Upper lobe of left lung (tissue), 6 donors: ENCODE data around the gene ACY1. TPM values are rescaled to one million over a fixed set of nuclear protein-coding genes. Genes with fewer than 3 reads are reported as not detected.
A peak's percentile ranks its signal among the peaks of the same experiment; 100 is the strongest.

Experiments
- ATAC-seq, 2 donors: fragments of 200-7000 bp; cut with Tn5 transposase; one replicate each; pipeline ENCODE4 v1.9.1; 2022; ENCODE audit warnings: mild to moderate bottlenecking in 2 of 2, moderate library complexity in 2 of 2; ENCODE audit not compliant: low FRiP score in 2 of 2
- DNase-seq, 2 donors: peaks; one replicate each; pipeline ENCODE4 v3.0.0-alpha.2; 2019 to 2020
- H3K27ac ChIP-seq, 4 donors: fragments of 200-600 bp; sonication (generic); one replicate each; pipeline ENCODE4 v1.5.1; 2016 to 2019
- H3K27me3 ChIP-seq, 4 donors: fragments of 200-600 bp; sonication (generic); one replicate each; pipeline ENCODE4 v1.5.1; 2017 to 2019
- H3K36me3 ChIP-seq, 4 donors: fragments of 200-600 bp; sonication (generic); one replicate each; pipeline ENCODE4 v1.5.1; 2016 to 2019
- H3K4me1 ChIP-seq, 4 donors: fragments of 200-600 bp; sonication (generic); one replicate each; pipeline ENCODE4 v1.5.1; 2018 to 2019
- H3K4me3 ChIP-seq, 4 donors: fragments of 200-600 bp; sonication (generic); one replicate each; pipeline ENCODE4 v1.5.1; 2017 to 2019; ENCODE audit warnings: mild to moderate bottlenecking in 2 of 4, moderate library complexity in 1 of 4
- H3K9me3 ChIP-seq, 4 donors: fragments of 200-600 bp; sonication (generic); one replicate each; pipeline ENCODE4 v1.5.1; 2018 to 2019
- EP300 ChIP-seq, 4 donors: sonication (generic); formaldehyde crosslinking; IDR thresholded peaks; one replicate each; pipeline ENCODE4 v1.5.1; 2017; ENCODE audit warnings: antibody characterized with exemption in 4 of 4, control low read depth in 2 of 4
- POLR2A ChIP-seq, 4 donors: fragments of 450-650 bp; IDR thresholded peaks; one replicate each; pipeline ENCODE4 v1.5.1; 2016 to 2017; ENCODE audit warnings: antibody characterized with exemption in 4 of 4, mild to moderate bottlenecking in 2 of 4
- POLR2AphosphoS5 ChIP-seq, 2 donors: sonication (generic); formaldehyde crosslinking; IDR thresholded peaks; one replicate each; pipeline ENCODE4 v1.5.1; 2017; ENCODE audit warnings: antibody characterized with exemption in 2 of 2
- WGBS, 2 donors: methylation state at CpG; one replicate each; pipeline ENCODE4 v1.1.5; 2017 to 2018; 5-methylcytosine and 5-hydroxymethylcytosine counted together
- total RNA-seq, 6 donors: library from RNA; depleted of rRNA in 4 of 6; stranded (reverse); fragments of >200 nt in 4 of 6; gene quantifications; one replicate each; pipeline versions ENCODE4 v1.1.0 to v1.2.1, GENCODE V29; 2016 to 2021
- TF ChIP-seq, protein P1 (sequence below), 6 experiments: fragments of 450-650 bp in 4 of 6; fragments of 200-600 bp in 2 of 6; sonication (generic) in 2 of 6; IDR thresholded peaks; one replicate each; pipeline ENCODE4 v1.5.1; 2016 to 2019; ENCODE audit warnings: antibody characterized with exemption in 6 of 6
- donor health status: DM: no; HTN: no; CAD: no; lungs with moderate emphysema.
- donor health status: DM: no; HTN: yes; CAD: no; lungs with severe emphysema.

ACY1 gene
- total RNA-seq, 6 donors from 2014 or later, result 17.4 to 65.0 (median 35.9) TPM

DNA sequence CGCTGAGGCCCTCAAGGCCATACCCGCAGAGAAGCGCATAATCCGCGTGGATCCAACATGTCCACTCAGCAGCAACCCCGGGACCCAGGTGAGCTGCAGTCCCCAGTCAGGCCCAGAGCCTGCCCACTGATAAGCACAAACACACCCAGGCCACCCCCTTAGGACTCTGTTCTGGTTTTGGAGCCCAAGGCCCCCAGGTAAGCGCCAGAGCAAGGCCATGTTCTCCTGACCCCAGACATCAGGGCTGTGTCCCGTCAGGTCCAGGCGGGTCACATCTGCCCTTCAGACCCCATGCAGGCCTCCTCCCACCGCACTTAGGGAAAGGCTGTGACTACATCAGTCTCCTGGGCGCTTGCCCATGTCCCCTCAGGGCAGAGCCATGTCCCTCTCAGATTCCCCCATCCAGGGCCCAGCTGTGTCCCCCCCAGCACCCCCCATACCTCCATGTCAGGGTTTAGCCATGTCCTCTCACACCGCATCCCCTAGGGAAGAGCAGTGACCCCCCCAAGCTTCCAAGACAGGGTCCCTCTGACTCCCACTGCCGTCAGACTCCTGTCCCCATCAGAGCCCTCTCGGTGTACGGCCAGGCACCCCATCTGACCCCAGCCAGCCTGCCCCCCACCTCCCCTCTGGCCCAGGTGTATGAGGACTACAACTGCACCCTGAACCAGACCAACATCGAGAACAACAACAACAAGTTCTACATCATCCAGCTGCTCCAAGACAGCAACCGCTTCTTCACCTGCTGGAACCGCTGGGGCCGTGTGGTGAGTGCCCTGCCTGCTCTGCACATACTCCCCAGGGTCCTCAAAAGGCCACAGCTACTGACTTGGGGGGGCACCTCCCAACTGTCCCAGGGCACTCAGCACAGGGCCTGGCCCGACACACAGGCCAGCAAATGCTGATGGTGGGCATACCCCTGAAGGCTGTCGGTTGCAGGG is 39.6 kb upstream of the ACY1 start:
- Histone ChIP-seq H3K4me3 (peak overlapping the region in 2 of 4 donors; percentile 61 to 87), H3K27ac (peak overlapping the region; percentile 90 to 94 (median 93)), H3K36me3 (peaks cover 0 to 16% (median 2%) of the 10 kb centered on the region in 4 donors), H3K27me3 (no peaks in the 10 kb centered on the region), H3K4me1 (peaks cover 28 to 36% (median 31%) of the 10 kb centered on the region in 4 donors), H3K9me3 (no peaks in the 10 kb centered on the region)
- no peak for DNase-seq
- TF ChIP-seq EP300 (IDR thresholded peaks at IDR 0.05) (no peak), POLR2A (IDR thresholded peaks at IDR 0.05) (no peak), POLR2AphosphoS5 (IDR thresholded peaks at IDR 0.05) (no peak)
- TF ChIP-seq, protein P1, sequence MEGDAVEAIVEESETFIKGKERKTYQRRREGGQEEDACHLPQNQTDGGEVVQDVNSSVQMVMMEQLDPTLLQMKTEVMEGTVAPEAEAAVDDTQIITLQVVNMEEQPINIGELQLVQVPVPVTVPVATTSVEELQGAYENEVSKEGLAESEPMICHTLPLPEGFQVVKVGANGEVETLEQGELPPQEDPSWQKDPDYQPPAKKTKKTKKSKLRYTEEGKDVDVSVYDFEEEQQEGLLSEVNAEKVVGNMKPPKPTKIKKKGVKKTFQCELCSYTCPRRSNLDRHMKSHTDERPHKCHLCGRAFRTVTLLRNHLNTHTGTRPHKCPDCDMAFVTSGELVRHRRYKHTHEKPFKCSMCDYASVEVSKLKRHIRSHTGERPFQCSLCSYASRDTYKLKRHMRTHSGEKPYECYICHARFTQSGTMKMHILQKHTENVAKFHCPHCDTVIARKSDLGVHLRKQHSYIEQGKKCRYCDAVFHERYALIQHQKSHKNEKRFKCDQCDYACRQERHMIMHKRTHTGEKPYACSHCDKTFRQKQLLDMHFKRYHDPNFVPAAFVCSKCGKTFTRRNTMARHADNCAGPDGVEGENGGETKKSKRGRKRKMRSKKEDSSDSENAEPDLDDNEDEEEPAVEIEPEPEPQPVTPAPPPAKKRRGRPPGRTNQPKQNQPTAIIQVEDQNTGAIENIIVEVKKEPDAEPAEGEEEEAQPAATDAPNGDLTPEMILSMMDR (IDR thresholded peaks at IDR 0.05), result no peak
- no peak for ATAC-seq
- 91 to 98% methylated on average over 7 to 17 of the region's 21 CpGs for WGBS, 2 donors

DNA sequence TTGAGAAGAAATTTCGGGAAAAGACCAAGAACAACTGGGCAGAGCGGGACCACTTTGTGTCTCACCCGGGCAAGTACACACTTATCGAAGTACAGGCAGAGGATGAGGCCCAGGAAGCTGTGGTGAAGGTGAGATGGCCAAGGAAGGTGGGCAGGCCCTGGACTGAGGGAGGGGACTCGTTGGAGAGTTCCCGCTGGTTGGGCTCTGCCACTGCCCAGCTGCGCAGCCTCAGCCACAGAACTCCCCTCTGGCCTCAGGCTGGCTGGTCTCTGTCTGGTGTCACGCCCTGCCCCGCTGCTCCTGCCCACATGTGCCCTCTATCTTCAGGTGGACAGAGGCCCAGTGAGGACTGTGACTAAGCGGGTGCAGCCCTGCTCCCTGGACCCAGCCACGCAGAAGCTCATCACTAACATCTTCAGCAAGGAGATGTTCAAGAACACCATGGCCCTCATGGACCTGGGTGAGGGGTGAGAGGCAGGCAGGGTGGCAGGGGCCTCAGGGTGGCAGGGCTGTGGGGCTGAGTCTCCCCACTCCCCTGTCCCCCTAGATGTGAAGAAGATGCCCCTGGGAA is 38.8 kb upstream of the ACY1 start:
- ATAC-seq, result no peak
- H3K4me3 ChIP-seq, result no peak overlapping the region
- peaks cover 28 to 35% (median 31%) of the 10 kb centered on the region in 4 donors for H3K4me1 ChIP-seq
- no peak overlapping the region for H3K27ac ChIP-seq
- H3K9me3 ChIP-seq, result no peaks in the 10 kb centered on the region
- peaks cover 0 to 17% (median 2%) of the 10 kb centered on the region in 4 donors for H3K36me3 ChIP-seq
- no peak for TF ChIP-seq POLR2A (IDR thresholded peaks at IDR 0.05)
- no peak for TF ChIP-seq POLR2AphosphoS5 (IDR thresholded peaks at IDR 0.05)
- TF ChIP-seq, protein P1 (IDR thresholded peaks at IDR 0.05), result no peak
- no peak for TF ChIP-seq EP300 (IDR thresholded peaks at IDR 0.05)
- 86 to 88% methylated on average over 6 to 10 of the region's 11 CpGs for WGBS, 2 donors
- no peak for DNase-seq
- H3K27me3 ChIP-seq, result no peaks in the 10 kb centered on the region

DNA sequence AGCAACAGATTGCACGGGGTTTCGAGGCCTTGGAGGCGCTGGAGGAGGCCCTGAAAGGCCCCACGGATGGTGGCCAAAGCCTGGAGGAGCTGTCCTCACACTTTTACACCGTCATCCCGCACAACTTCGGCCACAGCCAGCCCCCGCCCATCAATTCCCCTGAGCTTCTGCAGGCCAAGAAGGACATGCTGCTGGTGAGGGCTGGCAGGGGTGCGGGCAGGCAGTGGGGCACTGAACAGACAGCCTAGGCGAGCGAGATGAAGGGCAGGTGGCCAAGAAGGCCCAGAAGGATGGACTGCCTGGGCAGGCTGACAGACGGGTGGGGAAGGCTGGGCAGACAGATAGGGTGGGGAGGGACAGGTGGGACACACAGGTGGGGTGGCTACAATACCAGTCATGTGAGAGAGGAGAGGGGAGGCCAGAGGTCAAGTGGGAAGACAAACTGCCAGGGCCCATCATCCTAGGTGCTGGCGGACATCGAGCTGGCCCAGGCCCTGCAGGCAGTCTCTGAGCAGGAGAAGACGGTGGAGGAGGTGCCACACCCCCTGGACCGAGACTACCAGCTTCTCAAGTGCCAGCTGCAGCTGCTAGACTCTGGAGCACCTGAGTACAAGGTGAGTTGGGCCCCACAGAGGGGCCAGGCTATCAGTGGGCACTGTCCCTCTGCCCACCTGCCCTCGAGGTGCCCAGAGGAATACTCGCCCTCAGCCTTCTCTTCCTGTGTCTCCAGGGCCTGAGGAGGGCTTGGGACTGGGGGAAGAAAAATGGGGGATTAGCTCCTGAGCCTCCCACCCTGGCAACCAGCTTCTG is 38.1 kb upstream of the ACY1 start:
- Histone ChIP-seq H3K9me3 (no peaks in the 10 kb centered on the region), H3K27ac (no peak overlapping the region), H3K4me1 (peaks cover 25 to 28% (median 26%) of the 10 kb centered on the region in 4 donors), H3K4me3 (no peak overlapping the region), H3K27me3 (no peaks in the 10 kb centered on the region), H3K36me3 (peaks cover 0 to 17% (median 2%) of the 10 kb centered on the region in 4 donors)
- WGBS, 2 donors, result 88 to 92% methylated on average over 13 to 18 of the region's 18 CpGs
- DNase-seq, result no peak
- TF ChIP-seq POLR2AphosphoS5 (IDR thresholded peaks at IDR 0.05), result no peak
- TF ChIP-seq, protein P1 (IDR thresholded peaks at IDR 0.05), result no peak
- TF ChIP-seq EP300 (IDR thresholded peaks at IDR 0.05), result no peak
- TF ChIP-seq POLR2A (IDR thresholded peaks at IDR 0.05), result no peak
- ATAC-seq, result no peak

DNA sequence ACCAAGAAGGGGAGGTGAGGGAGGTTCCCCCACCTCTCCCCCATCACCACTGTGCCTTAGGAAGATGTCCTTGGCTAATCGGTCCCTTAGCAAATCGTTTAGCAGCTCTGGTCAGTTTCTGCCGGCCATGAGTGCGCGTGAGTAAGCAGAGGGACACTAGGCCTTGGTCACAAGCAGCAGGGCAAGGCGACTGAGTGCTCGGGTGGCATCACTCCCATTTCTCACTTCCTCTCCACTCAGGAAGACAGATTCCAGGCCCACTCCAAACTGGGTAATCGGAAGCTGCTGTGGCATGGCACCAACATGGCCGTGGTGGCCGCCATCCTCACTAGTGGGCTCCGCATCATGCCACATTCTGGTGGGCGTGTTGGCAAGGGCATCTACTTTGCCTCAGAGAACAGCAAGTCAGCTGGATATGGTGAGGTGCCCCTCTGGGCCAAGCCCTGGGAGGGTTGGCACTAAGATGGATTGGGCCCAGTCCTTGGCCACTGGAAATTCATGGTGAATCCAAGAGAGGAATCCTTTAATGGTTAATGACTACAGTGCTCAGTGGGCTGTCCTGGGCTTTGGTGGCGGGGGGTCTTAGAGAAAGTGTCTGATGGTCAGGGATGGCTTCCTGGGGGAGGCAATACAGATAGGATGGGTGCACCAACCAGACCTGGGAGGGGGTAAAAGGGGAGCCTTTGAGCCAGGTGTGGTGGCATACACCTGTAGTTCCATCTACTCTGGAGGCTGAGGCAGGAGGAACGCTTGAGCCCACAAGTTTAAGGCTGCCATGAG is 37.2 kb upstream of the ACY1 start:
- no peak for ATAC-seq
- TF ChIP-seq, protein P1 (IDR thresholded peaks at IDR 0.05), result no peak
- TF ChIP-seq POLR2AphosphoS5 (IDR thresholded peaks at IDR 0.05) (no peak), EP300 (IDR thresholded peaks at IDR 0.05) (no peak), POLR2A (IDR thresholded peaks at IDR 0.05) (no peak)
- 94 to 95% methylated on average over 14 of the region's 14 CpGs for WGBS, 2 donors
- no peak for DNase-seq
- Histone ChIP-seq H3K27ac (no peak overlapping the region), H3K9me3 (no peaks in the 10 kb centered on the region), H3K4me3 (no peak overlapping the region), H3K27me3 (no peaks in the 10 kb centered on the region), H3K36me3 (peaks cover 0 to 17% (median 2%) of the 10 kb centered on the region in 4 donors), H3K4me1 (peaks cover 16 to 20% (median 18%) of the 10 kb centered on the region in 4 donors)
